ENCODE results near the gene OXTR.

DNA sequence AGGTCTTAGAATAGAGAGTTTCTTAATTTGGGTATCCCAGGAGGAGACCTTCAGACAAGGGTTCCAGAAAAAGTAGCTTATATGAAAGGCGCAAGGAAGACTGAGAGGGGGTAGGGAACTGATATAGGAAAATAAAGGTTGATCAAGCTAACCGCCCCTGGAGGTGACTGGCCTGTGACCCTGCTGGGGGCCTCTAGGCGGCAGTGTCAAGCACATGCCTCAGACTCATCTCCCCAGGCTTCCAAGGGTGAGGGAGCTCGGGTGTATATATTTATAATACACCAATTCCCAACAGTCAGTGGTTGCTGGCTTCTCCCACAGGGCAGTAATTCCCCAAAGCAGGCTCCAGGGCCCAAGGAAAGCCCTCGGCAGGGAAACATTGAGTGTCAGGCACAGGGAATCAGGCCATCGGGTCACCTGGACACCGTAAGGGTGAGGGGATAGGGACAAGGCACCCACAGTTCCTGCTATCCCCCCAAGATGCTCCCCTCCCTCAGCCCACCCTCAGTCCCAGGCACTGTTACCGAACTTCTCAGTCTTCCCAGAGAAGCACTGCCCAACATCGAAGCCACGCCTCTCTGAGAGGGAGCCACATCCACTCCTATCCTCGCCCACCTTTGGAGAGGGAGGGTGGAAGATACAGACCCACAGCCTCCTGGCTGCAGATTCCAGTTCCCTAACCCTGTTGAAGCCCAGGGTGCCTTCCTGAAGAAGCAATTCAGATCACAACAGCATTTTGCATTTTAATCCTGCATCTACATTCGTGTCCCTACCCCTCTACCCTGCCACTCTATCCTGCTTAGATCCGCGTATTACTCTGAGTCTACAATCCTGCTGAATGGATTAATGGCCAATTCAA lies 55.3 kb downstream of the OXTR start:
- no peak for TF ChIP-seq POLR2AphosphoS5 (IDR thresholded peaks at IDR 0.05; ENCODE audit: low read depth, low read length)
- no peak for TF ChIP-seq POLR2A (IDR thresholded peaks at IDR 0.05; ENCODE audit: low read depth, low read length)

Measured in GM12892 (cell line).